ENCODE results near the gene CPEB3.
"Not testable (repeated sequence)": the region's sequence is repeated elsewhere in the genome, so short reads cannot be mapped to it uniquely, and the experiment has no call there.

CPEB3 gene

GRCh38 chr10:92066386-92066785, 224.5 kb downstream of the CPEB3 start:
- H3K4me1 ChIP-seq (ENCODE audit: control insufficient read depth in 2 of 2, insufficient read depth in 2 of 2, low read length in 2 of 2), result no peaks in the 10 kb centered on the region
- no peak overlapping the region for H3K27ac ChIP-seq (ENCODE audit: low read depth in 2 of 2, low read length in 2 of 2)
- H3K36me3 ChIP-seq (ENCODE audit: control insufficient read depth in 2 of 2, insufficient read depth in 2 of 2, low read length in 2 of 2), result no peaks in the 10 kb centered on the region
- no peak overlapping the region for H3K4me3 ChIP-seq (ENCODE audit: low read length in 2 of 2)
- no peaks in the 10 kb centered on the region for H3K27me3 ChIP-seq (ENCODE audit: control insufficient read depth in 2 of 2, insufficient read depth in 2 of 2, low read length in 2 of 2)
- no peaks in the 10 kb centered on the region for H3K9me3 ChIP-seq (ENCODE audit: control insufficient read depth in 2 of 2, low read length in 2 of 2)
- no peak overlapping the region for H3K9ac ChIP-seq (ENCODE audit: low read depth in 1 of 2, low read length in 2 of 2)

- no peak overlapping the region for H3K4me3 ChIP-seq (ENCODE audit: low read length in 2 of 2)
- no peak overlapping the region for H3K9ac ChIP-seq (ENCODE audit: low read depth in 1 of 2, low read length in 2 of 2)
- no peaks in the 10 kb centered on the region for H3K36me3 ChIP-seq (ENCODE audit: control insufficient read depth in 2 of 2, insufficient read depth in 2 of 2, low read length in 2 of 2)
- no peaks in the 10 kb centered on the region for H3K9me3 ChIP-seq (ENCODE audit: control insufficient read depth in 2 of 2, low read length in 2 of 2)
- H3K27me3 ChIP-seq (ENCODE audit: control insufficient read depth in 2 of 2, insufficient read depth in 2 of 2, low read length in 2 of 2), result no peaks in the 10 kb centered on the region
- H3K4me1 ChIP-seq (ENCODE audit: control insufficient read depth in 2 of 2, insufficient read depth in 2 of 2, low read length in 2 of 2), result no peaks in the 10 kb centered on the region
- no peak overlapping the region for H3K27ac ChIP-seq (ENCODE audit: low read depth in 2 of 2, low read length in 2 of 2)
These were observed 226.4 kb downstream of the CPEB3 start for GRCh38 chr10:92064506-92064905.

DNA sequence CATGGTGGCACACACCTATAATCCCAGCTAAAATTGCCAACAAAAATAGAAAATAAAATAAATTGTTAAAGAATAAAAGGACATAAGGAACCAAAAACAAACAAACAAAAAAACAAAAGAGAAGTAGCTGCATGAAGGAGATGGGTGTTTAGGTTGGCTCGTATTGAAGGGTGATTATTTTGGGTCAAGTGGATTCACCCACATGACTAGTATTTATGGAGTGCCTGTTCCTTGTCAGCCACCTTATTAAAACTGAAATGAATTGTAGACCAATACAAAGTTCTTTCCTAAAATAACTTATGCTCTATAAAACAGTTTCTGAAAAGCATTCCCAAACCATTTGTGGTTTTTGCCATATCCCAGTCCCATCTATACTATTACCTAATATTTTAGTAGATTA, 228.6 kb downstream of the CPEB3 start:
- no peaks in the 10 kb centered on the region for H3K9me3 ChIP-seq (ENCODE audit: control insufficient read depth in 2 of 2, low read length in 2 of 2)
- H3K27ac ChIP-seq (ENCODE audit: low read depth in 2 of 2, low read length in 2 of 2), result no peak overlapping the region
- no peak overlapping the region for H3K4me3 ChIP-seq (ENCODE audit: low read length in 2 of 2)
- H3K36me3 ChIP-seq (ENCODE audit: control insufficient read depth in 2 of 2, insufficient read depth in 2 of 2, low read length in 2 of 2), result no peaks in the 10 kb centered on the region
- no peaks in the 10 kb centered on the region for H3K27me3 ChIP-seq (ENCODE audit: control insufficient read depth in 2 of 2, insufficient read depth in 2 of 2, low read length in 2 of 2)
- no peak overlapping the region for H3K9ac ChIP-seq (ENCODE audit: low read depth in 1 of 2, low read length in 2 of 2)
- no peaks in the 10 kb centered on the region for H3K4me1 ChIP-seq (ENCODE audit: control insufficient read depth in 2 of 2, insufficient read depth in 2 of 2, low read length in 2 of 2)

- Histone ChIP-seq H3K9ac (ENCODE audit: low read depth in 1 of 2, low read length in 2 of 2) (no peak overlapping the region), H3K9me3 (ENCODE audit: control insufficient read depth in 2 of 2, low read length in 2 of 2) (no peaks in the 10 kb centered on the region), H3K27me3 (ENCODE audit: control insufficient read depth in 2 of 2, insufficient read depth in 2 of 2, low read length in 2 of 2) (no peaks in the 10 kb centered on the region)
These were observed 236.1 kb downstream of the CPEB3 start for GRCh38 chr10:92054807-92055206.

DNA sequence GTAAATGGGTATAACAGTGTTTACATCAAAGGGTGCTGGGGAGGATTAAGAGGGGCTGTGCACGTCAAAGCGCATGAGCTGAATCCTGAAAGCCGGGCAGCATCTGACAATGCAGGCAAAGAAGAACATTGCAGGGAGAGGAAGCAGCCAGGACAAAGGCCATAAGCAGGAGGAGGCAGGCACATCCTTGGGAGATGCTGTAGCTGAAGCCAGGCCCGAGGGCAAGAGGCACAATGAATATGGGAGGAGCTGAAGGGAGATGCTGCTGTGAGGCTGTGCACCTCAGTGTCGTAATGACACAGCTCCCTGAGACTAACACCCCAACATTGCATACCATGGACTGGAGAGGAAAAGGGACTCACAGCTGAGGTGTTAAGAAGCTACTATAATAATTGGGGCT, 238.1 kb downstream of the CPEB3 start:
- no peak overlapping the region for H3K27ac ChIP-seq (ENCODE audit: low read depth in 2 of 2, low read length in 2 of 2)
- no peak overlapping the region for H3K4me3 ChIP-seq (ENCODE audit: low read length in 2 of 2)
- no peaks in the 10 kb centered on the region for H3K4me1 ChIP-seq (ENCODE audit: control insufficient read depth in 2 of 2, insufficient read depth in 2 of 2, low read length in 2 of 2)
- H3K9me3 ChIP-seq (ENCODE audit: control insufficient read depth in 2 of 2, low read length in 2 of 2), result no peaks in the 10 kb centered on the region
- H3K27me3 ChIP-seq (ENCODE audit: control insufficient read depth in 2 of 2, insufficient read depth in 2 of 2, low read length in 2 of 2), result no peaks in the 10 kb centered on the region
- H3K9ac ChIP-seq (ENCODE audit: low read depth in 1 of 2, low read length in 2 of 2), result no peak overlapping the region
- peaks cover 10 to 18% of the 10 kb centered on the region in 2 donors for H3K36me3 ChIP-seq (ENCODE audit: control insufficient read depth in 2 of 2, insufficient read depth in 2 of 2, low read length in 2 of 2)

More at GRCh38 chr10:92054807-92055206, 236.1 kb downstream of the CPEB3 start:
- H3K4me3 ChIP-seq (ENCODE audit: low read length in 2 of 2), result no peak overlapping the region
- no peaks in the 10 kb centered on the region for H3K4me1 ChIP-seq (ENCODE audit: control insufficient read depth in 2 of 2, insufficient read depth in 2 of 2, low read length in 2 of 2)
- peaks cover 9 to 10% of the 10 kb centered on the region in 2 donors for H3K36me3 ChIP-seq (ENCODE audit: control insufficient read depth in 2 of 2, insufficient read depth in 2 of 2, low read length in 2 of 2)
- H3K27ac ChIP-seq (ENCODE audit: low read depth in 2 of 2, low read length in 2 of 2), result no peak overlapping the region

DNA sequence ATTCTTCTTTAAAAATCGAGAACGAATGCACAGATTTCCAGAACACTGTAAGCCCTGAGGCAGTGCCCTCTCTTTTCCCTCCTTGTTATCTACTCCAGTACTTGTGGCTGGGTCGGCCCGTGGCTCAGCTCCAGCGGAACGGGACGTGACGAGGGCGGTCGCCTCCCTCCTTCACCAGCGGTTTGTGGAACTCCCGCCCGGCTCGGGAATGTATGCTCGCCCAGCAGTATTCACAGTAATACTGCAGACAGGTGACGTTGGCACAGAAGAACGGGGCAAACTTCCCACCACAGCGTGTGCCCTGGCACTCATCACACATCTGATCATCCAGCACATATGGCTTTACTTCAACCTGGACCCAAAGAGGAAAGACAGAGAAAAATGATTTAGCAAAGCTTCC, 238.8 kb downstream of the CPEB3 start:
- Histone ChIP-seq H3K27me3 (ENCODE audit: control insufficient read depth in 2 of 2, insufficient read depth in 2 of 2, low read length in 2 of 2) (no peaks in the 10 kb centered on the region), H3K4me1 (ENCODE audit: control insufficient read depth in 2 of 2, insufficient read depth in 2 of 2, low read length in 2 of 2) (no peaks in the 10 kb centered on the region), H3K36me3 (ENCODE audit: control insufficient read depth in 2 of 2, insufficient read depth in 2 of 2, low read length in 2 of 2) (peaks cover 10 to 19% of the 10 kb centered on the region in 2 donors), H3K27ac (ENCODE audit: low read depth in 2 of 2, low read length in 2 of 2) (no peak overlapping the region), H3K9me3 (ENCODE audit: control insufficient read depth in 2 of 2, low read length in 2 of 2) (no peaks in the 10 kb centered on the region), H3K4me3 (ENCODE audit: low read length in 2 of 2) (no peak overlapping the region), H3K9ac (ENCODE audit: low read depth in 1 of 2, low read length in 2 of 2) (no peak overlapping the region)

DNA sequence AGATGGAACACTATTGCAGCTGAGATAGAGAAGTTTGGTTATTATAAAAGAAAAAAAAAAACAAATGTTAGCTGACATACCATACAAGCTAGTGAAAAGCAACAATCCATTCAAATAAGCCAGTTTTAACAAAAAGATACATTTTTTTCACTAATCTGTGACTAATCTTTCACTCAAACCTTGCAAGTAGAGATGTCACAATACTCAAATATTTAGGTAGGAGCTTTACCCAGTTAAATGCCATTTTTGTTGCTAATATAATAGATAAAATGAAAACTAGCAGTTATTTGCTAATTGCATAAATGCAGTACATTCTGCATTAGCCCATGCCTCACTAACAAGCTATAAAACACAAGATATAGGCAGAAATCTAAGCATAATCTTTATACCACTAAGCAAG, 243.7 kb downstream of the CPEB3 start:
- Histone ChIP-seq H3K4me1 (ENCODE audit: control insufficient read depth in 2 of 2, insufficient read depth in 2 of 2, low read length in 2 of 2) (no peaks in the 10 kb centered on the region), H3K36me3 (ENCODE audit: control insufficient read depth in 2 of 2, insufficient read depth in 2 of 2, low read length in 2 of 2) (peaks cover 7 to 18% of the 10 kb centered on the region in 2 donors), H3K27ac (ENCODE audit: low read depth in 2 of 2, low read length in 2 of 2) (no peak overlapping the region), H3K9ac (ENCODE audit: low read depth in 1 of 2, low read length in 2 of 2) (no peak overlapping the region), H3K9me3 (ENCODE audit: control insufficient read depth in 2 of 2, low read length in 2 of 2) (no peaks in the 10 kb centered on the region), H3K27me3 (ENCODE audit: control insufficient read depth in 2 of 2, insufficient read depth in 2 of 2, low read length in 2 of 2) (no peaks in the 10 kb centered on the region), H3K4me3 (ENCODE audit: low read length in 2 of 2) (no peak overlapping the region)

DNA sequence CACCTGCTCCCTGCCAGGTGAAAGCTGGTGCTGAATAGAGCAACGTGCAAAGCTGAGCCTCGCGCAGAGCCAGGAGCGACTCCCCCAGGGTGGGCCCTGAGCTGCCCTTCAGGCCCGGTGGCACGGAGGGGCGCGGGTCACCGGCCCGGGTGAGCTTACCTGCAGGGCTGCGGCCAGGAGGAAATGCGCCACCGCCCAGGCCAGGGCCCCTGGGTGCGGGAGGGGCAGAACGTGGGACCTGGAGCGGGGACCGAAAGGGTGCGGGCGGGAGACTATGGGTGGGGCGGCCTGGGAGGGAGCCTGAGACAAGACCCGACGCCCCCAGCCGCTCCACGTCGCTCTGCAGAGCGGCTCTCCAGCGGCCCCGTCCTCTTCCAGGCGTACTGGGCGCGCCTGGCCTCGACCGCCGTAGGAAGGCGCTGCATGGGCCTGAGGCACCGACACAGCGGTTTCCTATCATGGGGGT, 245.2 kb downstream of the CPEB3 start:
- H3K27me3 ChIP-seq (ENCODE audit: control insufficient read depth in 2 of 2, insufficient read depth in 2 of 2, low read length in 2 of 2), result no peaks in the 10 kb centered on the region
- no peaks in the 10 kb centered on the region for H3K4me1 ChIP-seq (ENCODE audit: control insufficient read depth in 2 of 2, insufficient read depth in 2 of 2, low read length in 2 of 2)
- H3K36me3 ChIP-seq (ENCODE audit: control insufficient read depth in 2 of 2, insufficient read depth in 2 of 2, low read length in 2 of 2), result peaks cover 0 to 14% of the 10 kb centered on the region in 2 donors
- no peak overlapping the region for H3K27ac ChIP-seq (ENCODE audit: low read depth in 2 of 2, low read length in 2 of 2)
- no peaks in the 10 kb centered on the region for H3K9me3 ChIP-seq (ENCODE audit: control insufficient read depth in 2 of 2, low read length in 2 of 2)
- H3K4me3 ChIP-seq (ENCODE audit: low read length in 2 of 2), result no peak overlapping the region
- H3K9ac ChIP-seq (ENCODE audit: low read depth in 1 of 2, low read length in 2 of 2), result no peak overlapping the region

GRCh38 chr10:92042541-92042940, 248.3 kb downstream of the CPEB3 start:
- Histone ChIP-seq H3K27ac (ENCODE audit: low read depth in 2 of 2, low read length in 2 of 2) (no peak overlapping the region), H3K9me3 (ENCODE audit: control insufficient read depth in 2 of 2, low read length in 2 of 2) (no peaks in the 10 kb centered on the region), H3K27me3 (ENCODE audit: control insufficient read depth in 2 of 2, insufficient read depth in 2 of 2, low read length in 2 of 2) (no peaks in the 10 kb centered on the region), H3K9ac (ENCODE audit: low read depth in 1 of 2, low read length in 2 of 2) (no peak overlapping the region), H3K4me3 (ENCODE audit: low read length in 2 of 2) (no peak overlapping the region), H3K4me1 (ENCODE audit: control insufficient read depth in 2 of 2, insufficient read depth in 2 of 2, low read length in 2 of 2) (no peaks in the 10 kb centered on the region), H3K36me3 (ENCODE audit: control insufficient read depth in 2 of 2, insufficient read depth in 2 of 2, low read length in 2 of 2) (peaks cover 0 to under 1% of the 10 kb centered on the region in 2 donors)

GRCh38 chr10:92038949-92039348, 251.9 kb downstream of the CPEB3 start:
- Histone ChIP-seq H3K9ac (ENCODE audit: low read depth in 1 of 2, low read length in 2 of 2) (no peak overlapping the region), H3K27ac (ENCODE audit: low read depth in 2 of 2, low read length in 2 of 2) (no peak overlapping the region), H3K36me3 (ENCODE audit: control insufficient read depth in 2 of 2, insufficient read depth in 2 of 2, low read length in 2 of 2) (peaks cover 0 to 2% of the 10 kb centered on the region in 2 donors), H3K27me3 (ENCODE audit: control insufficient read depth in 2 of 2, insufficient read depth in 2 of 2, low read length in 2 of 2) (no peaks in the 10 kb centered on the region), H3K9me3 (ENCODE audit: control insufficient read depth in 2 of 2, low read length in 2 of 2) (no peaks in the 10 kb centered on the region), H3K4me3 (ENCODE audit: low read length in 2 of 2) (no peak overlapping the region), H3K4me1 (ENCODE audit: control insufficient read depth in 2 of 2, insufficient read depth in 2 of 2, low read length in 2 of 2) (no peaks in the 10 kb centered on the region)

DNA sequence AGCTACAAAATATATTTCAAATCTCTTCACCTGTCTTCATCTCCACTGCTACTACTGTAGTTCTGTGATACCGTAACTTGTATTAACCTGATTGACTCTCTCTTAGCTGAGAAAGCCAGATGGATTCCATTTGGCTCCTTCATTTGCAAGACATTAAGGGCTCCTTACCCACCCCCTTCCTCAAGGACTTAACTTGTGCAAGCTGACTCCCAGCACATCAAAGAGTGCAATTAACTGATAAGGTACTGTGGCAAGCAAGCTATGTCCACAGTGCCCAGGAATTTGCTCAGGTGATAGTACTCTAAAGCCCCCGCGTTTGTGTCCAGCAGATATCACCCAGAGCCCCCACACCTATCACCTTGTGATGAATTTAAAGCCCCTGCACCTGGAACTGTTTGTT, 257.8 kb downstream of the CPEB3 start:
- not testable (repeated sequence) for H3K9me3 ChIP-seq (ENCODE audit: control insufficient read depth in 2 of 2, low read length in 2 of 2); H3K4me3 ChIP-seq (ENCODE audit: low read length in 2 of 2); H3K27me3 ChIP-seq (ENCODE audit: control insufficient read depth in 2 of 2, insufficient read depth in 2 of 2, low read length in 2 of 2); H3K4me1 ChIP-seq (ENCODE audit: control insufficient read depth in 2 of 2, insufficient read depth in 2 of 2, low read length in 2 of 2); H3K27ac ChIP-seq (ENCODE audit: low read depth in 2 of 2, low read length in 2 of 2); H3K9ac ChIP-seq (ENCODE audit: low read depth in 1 of 2, low read length in 2 of 2)
- peaks cover 12 to 19% of the 10 kb centered on the region in 2 donors for H3K36me3 ChIP-seq (ENCODE audit: control insufficient read depth in 2 of 2, insufficient read depth in 2 of 2, low read length in 2 of 2)
